Measurements from ENCODE around the gene CTU2.

CTU2 gene

DNA sequence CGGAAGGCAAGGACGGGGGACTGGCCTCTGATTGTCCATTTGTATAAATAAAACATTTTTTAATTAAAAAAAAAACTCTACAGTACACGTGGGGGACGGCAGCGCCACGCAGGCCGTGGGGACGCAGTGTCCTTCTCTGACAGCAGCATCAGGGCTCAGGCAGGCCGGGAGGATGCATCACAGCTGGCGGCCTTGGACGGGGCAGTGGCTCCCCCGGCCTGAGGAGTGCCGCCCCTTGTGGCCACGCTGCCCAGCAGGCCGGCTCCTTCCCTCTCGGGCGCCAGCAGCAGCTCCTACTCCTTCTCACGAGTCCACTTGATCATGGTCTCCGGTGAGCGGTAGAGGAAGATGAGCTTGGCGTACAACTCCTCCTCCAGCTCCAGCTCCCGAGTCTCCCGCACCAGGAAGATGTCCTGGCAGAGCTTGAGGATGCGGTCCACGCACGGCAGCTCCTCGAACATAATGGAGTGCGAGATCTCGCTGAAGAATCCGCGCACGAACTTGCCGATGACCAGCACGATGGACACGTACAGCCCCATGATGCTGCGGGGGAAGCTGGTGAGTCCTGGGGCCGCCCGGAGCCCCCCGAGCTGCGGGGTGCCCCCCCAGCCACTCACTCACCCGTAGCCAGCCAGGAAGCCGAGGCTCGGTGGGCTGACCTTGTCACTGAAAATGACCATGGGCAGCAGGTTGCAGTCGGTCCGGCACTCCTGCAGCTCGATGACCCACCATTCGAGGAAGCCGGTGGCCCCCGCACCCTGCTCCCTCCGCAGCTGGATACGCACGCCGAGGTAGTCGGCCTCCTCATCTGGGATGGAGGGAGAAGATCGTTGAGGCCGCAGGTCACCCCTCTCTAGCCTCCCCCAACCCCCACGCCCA, 9.2 kb downstream of the CTU2 start:
- Histone ChIP-seq H2BK120ac (ENCODE audit: low read depth, low read length) (no peak overlapping the region), H3K9ac (ENCODE audit: low read length) (no peak overlapping the region), H2BK5ac (ENCODE audit: low read length) (no peak overlapping the region), H2AK5ac (ENCODE audit: low read length) (no peak overlapping the region), H4K5ac (ENCODE audit: low read length) (no peak overlapping the region), H3K79me1 (ENCODE audit: low read length) (no peaks in the 10 kb centered on the region), H3K4me2 (ENCODE audit: low read length) (no peak overlapping the region), H3K27me3 (ENCODE audit: insufficient read depth, low read length, poor library complexity) (no peaks in the 10 kb centered on the region), H3K27ac (ENCODE audit: low read depth, low read length) (no peak overlapping the region), H3K23ac (ENCODE audit: low read length) (no peak overlapping the region), H4K8ac (ENCODE audit: low read depth, low read length) (no peak overlapping the region), H2BK15ac (replicated peaks; ENCODE audit: low read depth) (no peak overlapping the region), H3K4ac (ENCODE audit: low read depth, low read length) (no peak overlapping the region), H3K56ac (ENCODE audit: low read length) (no peak overlapping the region), H3K4me1 (ENCODE audit: control insufficient read depth, low read depth, low read length) (no peaks in the 10 kb centered on the region), H3K79me2 (ENCODE audit: control insufficient read depth, insufficient read depth, low read length) (no peaks in the 10 kb centered on the region), H3K4me3 (ENCODE audit: low read length) (no peak overlapping the region), H3K36me3 (ENCODE audit: control insufficient read depth, insufficient read depth, low read length) (peaks cover 5% of the 10 kb centered on the region), H3K18ac (ENCODE audit: low read length) (no peak overlapping the region)
- no peak for DNase-seq
- no CpG with 5 or more reads among the region's 57 CpGs for WGBS (ENCODE audit: extremely low coverage, insufficient coverage, low lambda C conversion rate)

DNA sequence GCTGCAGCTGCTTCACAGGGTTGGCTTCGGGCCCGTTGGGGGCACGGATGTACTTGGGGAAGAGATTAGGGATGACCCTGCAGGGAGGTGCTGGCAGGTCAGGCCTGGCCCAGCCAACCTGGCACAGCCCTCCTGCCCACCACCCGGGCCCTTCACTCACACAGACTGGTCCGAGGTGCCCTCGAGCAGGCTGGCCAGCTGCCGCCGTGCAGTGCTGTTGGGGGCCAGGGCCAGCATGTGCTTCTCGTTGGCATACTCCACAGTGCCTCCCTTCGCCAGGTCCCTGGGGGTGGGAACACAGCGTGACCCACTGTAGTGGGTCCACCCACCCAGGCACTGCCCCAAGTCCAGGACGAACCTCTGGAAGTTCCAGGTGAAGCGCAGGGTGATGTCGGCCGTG, 9.9 kb downstream of the CTU2 start:
- Histone ChIP-seq H3K79me2 (ENCODE audit: control insufficient read depth, insufficient read depth, low read length) (no peaks in the 10 kb centered on the region), H2BK120ac (ENCODE audit: low read depth, low read length) (no peak overlapping the region), H3K23ac (ENCODE audit: low read length) (no peak overlapping the region), H3K4me2 (ENCODE audit: low read length) (no peak overlapping the region), H3K36me3 (ENCODE audit: control insufficient read depth, insufficient read depth, low read length) (peaks cover 5% of the 10 kb centered on the region), H3K79me1 (ENCODE audit: low read length) (no peaks in the 10 kb centered on the region), H3K4me3 (ENCODE audit: low read length) (no peak overlapping the region), H4K8ac (ENCODE audit: low read depth, low read length) (no peak overlapping the region), H3K18ac (ENCODE audit: low read length) (no peak overlapping the region), H2BK5ac (ENCODE audit: low read length) (no peak overlapping the region), H3K9ac (ENCODE audit: low read length) (no peak overlapping the region), H2AK5ac (ENCODE audit: low read length) (no peak overlapping the region), H3K4me1 (ENCODE audit: control insufficient read depth, low read depth, low read length) (no peaks in the 10 kb centered on the region), H4K5ac (ENCODE audit: low read length) (no peak overlapping the region), H3K56ac (ENCODE audit: low read length) (no peak overlapping the region), H3K27me3 (ENCODE audit: insufficient read depth, low read length, poor library complexity) (no peaks in the 10 kb centered on the region), H2BK15ac (replicated peaks; ENCODE audit: low read depth) (no peak overlapping the region), H3K27ac (ENCODE audit: low read depth, low read length) (no peak overlapping the region), H3K4ac (ENCODE audit: low read depth, low read length) (no peak overlapping the region)
- DNase-seq, result no peak
- no CpG with 5 or more reads among the region's 15 CpGs for whole genome bisulfite sequencing (ENCODE audit: extremely low coverage, insufficient coverage, low lambda C conversion rate)

DNA sequence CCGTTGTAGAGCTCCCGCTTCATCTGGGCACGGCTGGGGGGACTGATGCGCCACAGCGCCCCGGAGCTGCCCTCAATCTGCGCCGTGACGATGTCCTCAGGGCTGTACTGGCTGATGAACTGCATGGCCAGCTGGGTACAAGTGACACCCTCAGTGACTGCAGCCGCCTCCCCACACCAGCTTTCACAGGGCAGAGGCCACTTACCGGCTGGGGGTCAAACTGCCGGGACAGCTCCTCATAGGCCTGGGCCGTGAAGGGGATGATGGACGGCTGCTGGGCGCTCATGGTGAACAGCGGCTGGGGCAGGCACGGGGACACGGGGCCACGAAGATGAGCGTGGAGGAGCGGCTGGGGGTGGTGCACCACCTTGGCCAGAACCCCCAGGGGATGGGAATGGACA, 10.3 kb downstream of the CTU2 start:
- H3K56ac ChIP-seq (ENCODE audit: low read length), result no peak overlapping the region
- H3K79me1 ChIP-seq (ENCODE audit: low read length), result no peaks in the 10 kb centered on the region
- no peak overlapping the region for H3K18ac ChIP-seq (ENCODE audit: low read length)
- H3K23ac ChIP-seq (ENCODE audit: low read length), result no peak overlapping the region
- no peak overlapping the region for H4K5ac ChIP-seq (ENCODE audit: low read length)
- no peaks in the 10 kb centered on the region for H3K79me2 ChIP-seq (ENCODE audit: control insufficient read depth, insufficient read depth, low read length)
- no peak overlapping the region for H3K4me2 ChIP-seq (ENCODE audit: low read length)
- H3K27me3 ChIP-seq (ENCODE audit: insufficient read depth, low read length, poor library complexity), result no peaks in the 10 kb centered on the region
- peaks cover 5% of the 10 kb centered on the region for H3K36me3 ChIP-seq (ENCODE audit: control insufficient read depth, insufficient read depth, low read length)
- DNase-seq, result no peak
- no peak overlapping the region for H4K8ac ChIP-seq (ENCODE audit: low read depth, low read length)
- no peak overlapping the region for H2BK15ac ChIP-seq (replicated peaks; ENCODE audit: low read depth)
- H2AK5ac ChIP-seq (ENCODE audit: low read length), result no peak overlapping the region
- H2BK120ac ChIP-seq (ENCODE audit: low read depth, low read length), result no peak overlapping the region
- H3K9ac ChIP-seq (ENCODE audit: low read length), result no peak overlapping the region
- no peak overlapping the region for H2BK5ac ChIP-seq (ENCODE audit: low read length)
- H3K4me1 ChIP-seq (ENCODE audit: control insufficient read depth, low read depth, low read length), result no peaks in the 10 kb centered on the region
- no peak overlapping the region for H3K4me3 ChIP-seq (ENCODE audit: low read length)
- WGBS (ENCODE audit: extremely low coverage, insufficient coverage, low lambda C conversion rate), result no CpG with 5 or more reads among the region's 21 CpGs
- no peak overlapping the region for H3K4ac ChIP-seq (ENCODE audit: low read depth, low read length)
- H3K27ac ChIP-seq (ENCODE audit: low read depth, low read length), result no peak overlapping the region

DNA sequence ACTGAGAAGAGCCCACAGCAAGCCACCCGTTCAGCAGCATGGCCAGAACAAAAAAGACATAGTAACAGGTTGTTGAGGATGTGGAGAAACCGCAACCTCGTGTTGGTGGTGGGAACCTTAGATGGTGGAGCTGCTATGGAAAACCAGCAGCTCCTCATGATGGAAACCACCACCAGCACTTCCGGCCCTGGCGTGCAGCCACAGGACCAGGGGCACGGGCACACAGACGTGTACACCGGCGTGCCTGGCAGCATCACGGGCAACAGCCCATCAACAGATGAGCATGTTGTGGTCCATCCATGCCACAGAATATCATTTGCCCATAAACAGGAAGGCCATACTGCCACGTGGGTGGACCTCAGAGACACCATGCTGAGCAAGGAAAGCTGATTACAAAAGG, 11.9 kb downstream of the CTU2 start:
- H3K79me1 ChIP-seq (ENCODE audit: low read length), result no peaks in the 10 kb centered on the region
- no peak overlapping the region for H3K27ac ChIP-seq (ENCODE audit: low read depth, low read length)
- no peak overlapping the region for H2BK5ac ChIP-seq (ENCODE audit: low read length)
- H3K18ac ChIP-seq (ENCODE audit: low read length), result no peak overlapping the region
- peaks cover 5% of the 10 kb centered on the region for H3K36me3 ChIP-seq (ENCODE audit: control insufficient read depth, insufficient read depth, low read length)
- no peak overlapping the region for H3K4me3 ChIP-seq (ENCODE audit: low read length)
- H2BK120ac ChIP-seq (ENCODE audit: low read depth, low read length), result no peak overlapping the region
- H3K79me2 ChIP-seq (ENCODE audit: control insufficient read depth, insufficient read depth, low read length), result no peaks in the 10 kb centered on the region
- H3K4ac ChIP-seq (ENCODE audit: low read depth, low read length), result no peak overlapping the region
- H3K9ac ChIP-seq (ENCODE audit: low read length), result no peak overlapping the region
- H4K8ac ChIP-seq (ENCODE audit: low read depth, low read length), result no peak overlapping the region
- DNase-seq, result no peak
- H4K5ac ChIP-seq (ENCODE audit: low read length), result no peak overlapping the region
- H2BK15ac ChIP-seq (replicated peaks; ENCODE audit: low read depth), result no peak overlapping the region
- no peak overlapping the region for H3K4me2 ChIP-seq (ENCODE audit: low read length)
- no CpG with 5 or more reads among the region's 11 CpGs for WGBS (ENCODE audit: extremely low coverage, insufficient coverage, low lambda C conversion rate)
- no peaks in the 10 kb centered on the region for H3K27me3 ChIP-seq (ENCODE audit: insufficient read depth, low read length, poor library complexity)
- no peak overlapping the region for H3K23ac ChIP-seq (ENCODE audit: low read length)
- no peak overlapping the region for H2AK5ac ChIP-seq (ENCODE audit: low read length)
- H3K4me1 ChIP-seq (ENCODE audit: control insufficient read depth, low read depth, low read length), result no peaks in the 10 kb centered on the region
- H3K56ac ChIP-seq (ENCODE audit: low read length), result no peak overlapping the region

DNA sequence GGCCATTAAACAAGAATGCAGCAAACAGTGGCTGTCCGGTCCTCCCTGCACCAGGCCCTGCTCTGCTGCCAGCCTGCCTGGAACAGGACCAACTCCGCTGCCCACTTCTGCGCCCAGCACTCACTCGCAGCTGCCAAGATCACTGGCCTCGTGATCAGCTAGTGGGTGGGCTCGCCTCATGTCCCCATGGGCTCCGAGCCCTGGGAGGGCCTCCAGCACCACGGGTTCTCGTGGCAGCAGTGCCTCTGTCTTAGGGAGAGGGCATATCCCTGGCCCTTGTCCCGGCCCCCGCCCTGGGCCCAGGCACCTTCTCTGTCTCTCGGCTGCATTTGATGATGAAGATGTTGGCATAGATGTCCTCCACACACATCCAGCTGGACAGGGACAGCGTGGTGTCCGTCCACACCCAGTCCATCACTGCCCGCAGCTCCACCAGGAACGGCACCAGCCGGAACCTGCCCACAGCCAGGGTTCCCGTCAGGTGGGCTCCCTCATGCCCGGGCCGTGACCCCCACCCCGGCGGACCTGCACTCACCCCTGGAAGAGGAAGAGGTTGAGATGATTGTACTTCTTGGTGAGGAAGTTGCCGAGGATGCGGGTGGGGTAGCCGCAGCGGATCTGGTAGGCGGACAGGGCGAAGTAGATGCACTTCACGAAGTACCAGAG, 13.1 kb downstream of the CTU2 start:
- no peak overlapping the region for H3K18ac ChIP-seq (ENCODE audit: low read length)
- no peak overlapping the region for H4K8ac ChIP-seq (ENCODE audit: low read depth, low read length)
- H4K5ac ChIP-seq (ENCODE audit: low read length), result no peak overlapping the region
- no peak overlapping the region for H3K4me3 ChIP-seq (ENCODE audit: low read length)
- H3K56ac ChIP-seq (ENCODE audit: low read length), result no peak overlapping the region
- DNase-seq, result no peak
- H3K4ac ChIP-seq (ENCODE audit: low read depth, low read length), result no peak overlapping the region
- no peak overlapping the region for H2AK5ac ChIP-seq (ENCODE audit: low read length)
- no peak overlapping the region for H2BK5ac ChIP-seq (ENCODE audit: low read length)
- no peak overlapping the region for H2BK15ac ChIP-seq (replicated peaks; ENCODE audit: low read depth)
- no peaks in the 10 kb centered on the region for H3K4me1 ChIP-seq (ENCODE audit: control insufficient read depth, low read depth, low read length)
- H3K27me3 ChIP-seq (ENCODE audit: insufficient read depth, low read length, poor library complexity), result no peaks in the 10 kb centered on the region
- H3K79me1 ChIP-seq (ENCODE audit: low read length), result no peaks in the 10 kb centered on the region
- H3K4me2 ChIP-seq (ENCODE audit: low read length), result no peak overlapping the region
- no peak overlapping the region for H3K27ac ChIP-seq (ENCODE audit: low read depth, low read length)
- no peak overlapping the region for H3K9ac ChIP-seq (ENCODE audit: low read length)
- no CpG with 5 or more reads among the region's 29 CpGs for WGBS (ENCODE audit: extremely low coverage, insufficient coverage, low lambda C conversion rate)
- H3K23ac ChIP-seq (ENCODE audit: low read length), result no peak overlapping the region
- H3K79me2 ChIP-seq (ENCODE audit: control insufficient read depth, insufficient read depth, low read length), result no peaks in the 10 kb centered on the region
- peaks cover 5% of the 10 kb centered on the region for H3K36me3 ChIP-seq (ENCODE audit: control insufficient read depth, insufficient read depth, low read length)
- H2BK120ac ChIP-seq (ENCODE audit: low read depth, low read length), result no peak overlapping the region

All from mesendoderm (in vitro differentiated cells).